LNCAP (cell line): Measurements from ENCODE around the gene GNA14.

ENCODE experiments used
- TF ChIP-seq, protein P1 (sequence below): fragments of 450-650 bp; IDR thresholded peaks from 2 replicates; pipeline ENCODE4 v1.5.1; 2017; ENCODE audit warnings: mild to moderate bottlenecking

Gene GNA14

DNA sequence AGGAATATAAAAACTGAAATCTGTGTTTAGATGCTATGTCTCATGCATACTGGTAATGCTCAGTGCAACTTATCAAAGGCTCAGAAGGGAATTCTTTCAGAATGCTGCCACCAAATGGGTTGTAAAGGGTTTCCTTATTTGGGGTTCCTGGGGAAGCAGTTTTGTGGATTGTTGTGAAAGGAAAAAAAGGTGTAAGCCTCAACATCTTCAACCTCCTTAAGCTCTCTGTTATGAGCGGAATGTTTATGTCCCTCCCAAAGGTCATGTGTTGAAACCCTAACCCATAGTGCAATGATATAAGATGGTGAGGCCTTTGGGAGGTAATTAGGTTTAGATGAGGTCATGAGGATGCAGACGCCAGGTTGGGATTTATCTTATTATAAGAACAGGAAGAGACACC lies 41.6 kb downstream of the GNA14 start:
- TF ChIP-seq, protein P1, sequence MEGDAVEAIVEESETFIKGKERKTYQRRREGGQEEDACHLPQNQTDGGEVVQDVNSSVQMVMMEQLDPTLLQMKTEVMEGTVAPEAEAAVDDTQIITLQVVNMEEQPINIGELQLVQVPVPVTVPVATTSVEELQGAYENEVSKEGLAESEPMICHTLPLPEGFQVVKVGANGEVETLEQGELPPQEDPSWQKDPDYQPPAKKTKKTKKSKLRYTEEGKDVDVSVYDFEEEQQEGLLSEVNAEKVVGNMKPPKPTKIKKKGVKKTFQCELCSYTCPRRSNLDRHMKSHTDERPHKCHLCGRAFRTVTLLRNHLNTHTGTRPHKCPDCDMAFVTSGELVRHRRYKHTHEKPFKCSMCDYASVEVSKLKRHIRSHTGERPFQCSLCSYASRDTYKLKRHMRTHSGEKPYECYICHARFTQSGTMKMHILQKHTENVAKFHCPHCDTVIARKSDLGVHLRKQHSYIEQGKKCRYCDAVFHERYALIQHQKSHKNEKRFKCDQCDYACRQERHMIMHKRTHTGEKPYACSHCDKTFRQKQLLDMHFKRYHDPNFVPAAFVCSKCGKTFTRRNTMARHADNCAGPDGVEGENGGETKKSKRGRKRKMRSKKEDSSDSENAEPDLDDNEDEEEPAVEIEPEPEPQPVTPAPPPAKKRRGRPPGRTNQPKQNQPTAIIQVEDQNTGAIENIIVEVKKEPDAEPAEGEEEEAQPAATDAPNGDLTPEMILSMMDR: no peak

DNA sequence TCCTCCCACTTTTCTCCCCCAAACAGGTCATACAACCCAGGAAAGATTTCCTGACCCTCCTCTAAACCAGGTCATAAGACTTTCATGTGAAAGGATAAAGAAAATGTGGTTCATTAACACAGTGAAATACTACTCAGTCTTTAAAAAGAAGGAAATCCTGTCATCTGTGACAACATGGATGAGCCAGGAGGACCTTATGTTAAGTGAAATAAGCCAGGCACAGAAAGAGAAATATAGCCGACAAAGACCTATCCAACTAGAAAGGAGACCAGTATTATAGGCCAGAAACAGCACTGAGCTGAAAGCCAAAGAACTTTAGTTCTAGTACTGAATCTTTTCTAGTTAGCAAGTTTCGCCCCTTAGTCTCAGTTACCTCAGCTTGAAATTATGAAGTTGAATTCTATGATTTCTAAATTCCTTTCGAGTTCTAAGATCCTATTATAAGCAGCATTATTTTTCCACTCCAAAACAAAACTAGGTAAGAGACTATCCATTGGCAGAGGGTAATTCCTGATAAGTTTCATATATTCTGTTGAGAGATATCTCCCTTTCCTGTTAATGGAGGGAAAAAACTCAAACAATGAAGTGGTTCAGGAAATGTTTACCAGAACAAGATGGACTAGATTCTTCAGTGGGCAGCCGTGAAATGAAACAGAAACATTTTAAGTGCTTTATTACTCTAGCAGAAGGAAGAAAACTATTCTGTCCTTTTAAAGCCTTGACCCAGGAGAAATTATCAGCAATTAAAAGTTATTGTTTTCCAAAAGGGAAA lies 42.5 kb downstream of the GNA14 start:
- TF ChIP-seq, protein P1: no peak

DNA sequence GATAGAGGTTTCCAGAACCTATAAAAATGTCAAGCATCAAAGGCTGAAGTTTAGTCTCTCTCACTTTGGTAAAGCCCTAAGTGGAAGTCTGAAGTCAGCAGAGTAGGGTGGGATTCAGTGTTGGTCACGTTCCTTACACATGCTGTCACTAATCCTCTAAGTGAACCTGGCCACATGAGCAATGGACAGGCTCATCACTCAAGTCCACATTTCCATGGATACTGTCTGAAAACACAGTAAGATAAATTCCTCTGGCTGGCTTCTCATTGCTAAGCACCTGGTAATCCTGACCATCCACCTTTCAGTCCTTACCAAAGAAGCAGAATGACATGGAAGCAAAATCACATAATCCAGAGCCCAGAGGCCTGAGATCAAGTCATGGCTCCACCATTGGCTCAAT lies 43.8 kb downstream of the GNA14 start:
- TF ChIP-seq, protein P1: no peak

DNA sequence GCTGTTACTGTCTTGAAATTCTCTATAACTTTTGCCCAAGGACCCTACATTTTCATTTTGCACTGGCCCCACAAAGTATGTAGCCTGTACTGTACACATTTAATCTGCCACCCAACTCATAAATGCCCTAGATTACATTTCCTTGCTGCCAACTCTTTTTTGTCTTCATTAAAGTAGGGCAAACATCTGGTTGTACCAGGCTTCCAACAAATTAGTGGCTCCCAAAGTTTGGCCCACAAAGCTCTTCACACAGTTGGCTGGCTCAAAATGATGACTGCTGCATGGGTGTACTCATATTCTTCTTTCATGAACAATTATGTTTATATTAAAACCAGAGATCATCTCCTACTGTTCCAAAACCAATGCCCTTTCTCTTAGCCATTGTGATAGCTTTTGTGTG lies 45.3 kb downstream of the GNA14 start:
- TF ChIP-seq, protein P1: no peak

DNA sequence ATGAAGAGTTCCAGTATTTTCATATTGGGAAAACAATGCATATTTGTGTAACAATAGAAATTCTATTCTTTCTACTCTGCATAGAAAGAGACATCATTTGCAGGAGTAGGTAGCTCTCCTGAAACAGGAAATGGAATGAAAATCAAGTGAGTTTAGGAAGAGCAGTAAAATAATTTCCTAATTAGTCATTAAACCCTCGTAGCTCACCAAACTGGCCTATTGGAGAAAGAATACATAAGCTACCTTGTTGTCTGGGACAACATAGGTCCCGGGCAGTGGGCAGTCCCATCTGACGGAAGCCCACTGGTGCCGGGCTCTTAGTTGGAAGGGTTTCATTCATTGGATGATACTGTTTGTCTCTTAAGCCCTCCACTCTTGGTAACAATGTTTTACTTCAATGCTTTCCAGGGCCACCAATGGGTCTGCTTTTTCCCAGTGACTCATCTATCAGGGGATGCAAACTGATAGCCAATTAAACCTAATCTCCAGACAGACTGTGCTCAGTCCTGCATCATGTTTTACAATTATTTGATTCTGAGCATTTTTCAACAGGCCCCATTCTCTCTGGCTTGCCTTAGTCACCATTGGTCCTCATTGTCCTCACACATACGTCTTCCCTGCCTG lies 46.5 kb downstream of the GNA14 start:
- TF ChIP-seq, protein P1: no peak

DNA sequence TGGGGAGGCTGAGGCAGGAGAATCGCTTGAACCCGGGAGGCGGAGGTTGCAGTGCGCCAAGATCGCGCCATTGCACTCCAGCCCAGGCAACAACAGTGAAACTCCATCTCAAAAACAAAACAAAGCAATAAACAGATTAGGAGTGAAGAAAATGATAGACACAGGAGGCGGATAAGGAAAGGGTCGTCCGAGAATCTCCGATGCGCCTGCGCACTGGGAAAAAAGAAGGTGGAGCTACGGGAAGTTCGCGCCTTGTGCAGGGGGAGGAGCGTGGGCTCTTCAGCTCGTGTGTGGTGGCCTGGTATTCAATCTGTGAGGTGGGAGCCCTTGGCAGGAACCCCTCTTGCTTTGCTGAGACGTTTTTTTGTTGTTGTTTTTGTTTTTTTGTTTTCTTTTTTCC lies 47.3 kb downstream of the GNA14 start:
- TF ChIP-seq, protein P1: no peak

DNA sequence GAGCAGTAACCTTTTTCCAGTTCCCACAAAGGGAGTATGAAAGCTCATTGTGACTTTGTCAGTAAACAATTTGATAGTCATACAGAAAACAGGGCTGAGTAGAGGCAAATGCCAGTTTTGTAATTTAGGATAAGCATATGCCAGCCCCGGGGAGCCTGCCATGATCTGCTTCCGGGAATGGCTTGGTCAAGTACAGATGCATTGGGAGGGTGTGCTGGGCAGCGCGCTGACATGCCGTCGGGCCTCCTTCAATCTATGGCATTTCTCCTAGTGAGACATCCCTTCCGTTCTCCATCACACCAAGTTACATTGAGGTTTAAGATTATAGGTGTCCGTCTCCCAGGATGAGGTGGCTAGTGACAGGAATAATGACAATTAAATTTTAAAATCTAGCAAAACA lies 48.6 kb downstream of the GNA14 start:
- TF ChIP-seq, protein P1: no peak
